ENCODE measurements around the gene ITM2C. TPM values are rescaled to one million over a fixed set of nuclear protein-coding genes. Genes with fewer than 3 reads are reported as not detected.

The ITM2C gene
- total and polyA plus RNA-seq, 2 of the 13 experiments (the other 11 are each of a cell fraction or from before 2014, with no cell fraction given), result 70.5 to 270 TPM

GRCh38 chr2:230865766-230866755 lies 1.3 kb downstream of the ITM2C start (continued):
- TF ChIP-seq SNAPC4 (CRISPR knock-in tag; IDR thresholded peaks at IDR 0.05) (no peak), SRSF9 (IDR thresholded peaks at IDR 0.05; ENCODE audit: borderline replicate concordance, insufficient read depth, low read depth, low read length, poor library complexity, severe bottlenecking) (no peak), CCAR2 (optimal IDR thresholded peaks at IDR 0.05; ENCODE audit: low read depth, low read length) (no peak), PAWR (CRISPR knock-in tag; IDR thresholded peaks at IDR 0.05; ENCODE audit: borderline replicate concordance) (no peak), PLSCR1 (CRISPR knock-in tag; IDR thresholded peaks at IDR 0.05; ENCODE audit: borderline replicate concordance) (no peak), ZNF329 (CRISPR knock-in tag; IDR thresholded peaks at IDR 0.05; ENCODE audit: low read depth) (no peak), KDM1A (CRISPR knock-in tag; IDR thresholded peaks at IDR 0.05) (no peak), ZNF282 (IDR thresholded peaks at IDR 0.05; ENCODE audit: partially characterized antibody) (no peak), HOXA3 (CRISPR knock-in tag; IDR thresholded peaks at IDR 0.05) (peak; percentile 26; the same call in 1 of the 2 replicates), BCL3 (CRISPR knock-in tag; IDR thresholded peaks at IDR 0.05) (no peak), ADNP (CRISPR knock-in tag; IDR thresholded peaks at IDR 0.05) (no peak), HMG20B (CRISPR knock-in tag; conservative IDR thresholded peaks at IDR 0.05) (0 out of 2 replicates have a peak, but pooled peaks have one; percentile 42), ETV5 (CRISPR knock-in tag; IDR thresholded peaks at IDR 0.05; ENCODE audit: borderline replicate concordance) (peak; percentile 54; the same call in 1 of the 2 replicates), MIER2 (CRISPR knock-in tag; IDR thresholded peaks at IDR 0.05) (no peak), SNAPC2 (CRISPR knock-in tag; IDR thresholded peaks at IDR 0.05) (no peak), SETDB1 (CRISPR knock-in tag; IDR thresholded peaks at IDR 0.05; ENCODE audit: borderline replicate concordance) (no peak), MED1 (CRISPR knock-in tag; IDR thresholded peaks at IDR 0.05) (no peak), ZNF713 (CRISPR knock-in tag; IDR thresholded peaks at IDR 0.05) (no peak), ZNF552 (CRISPR knock-in tag; IDR thresholded peaks at IDR 0.05; ENCODE audit: borderline replicate concordance) (no peak)
